ENCODE results near the gene ASCL2.

The ASCL2 gene

GRCh38 chr11:2307501-2308331 lies 37.3 kb upstream of the ASCL2 start:
- DNase-seq = no peak

GRCh38 chr11:2306877-2307500 lies 36.6 kb upstream of the ASCL2 start:
- DNase-seq = no peak

- peak; percentile 95 for DNase-seq
Observed at GRCh38 chr11:2306452-2306823, 36.0 kb upstream of the ASCL2 start.

- peak; percentile 65 for DNase-seq
Observed at GRCh38 chr11:2305788-2306451, 35.5 kb upstream of the ASCL2 start.

GRCh38 chr11:2305140-2305778 lies 34.9 kb upstream of the ASCL2 start:
- peak; percentile 65 for DNase-seq

GRCh38 chr11:2304506-2305139 lies 34.2 kb upstream of the ASCL2 start:
- DNase-seq = no peak

GRCh38 chr11:2303627-2304505 lies 33.5 kb upstream of the ASCL2 start:
- no peak for DNase-seq

GRCh38 chr11:2302896-2303626 lies 32.7 kb upstream of the ASCL2 start:
- DNase-seq = no peak

GRCh38 chr11:2302306-2302895 lies 32.0 kb upstream of the ASCL2 start:
- no peak for DNase-seq

GRCh38 chr11:2301631-2302305 lies 31.4 kb upstream of the ASCL2 start, which contains the start of the genes C11orf21 and TSPAN32:
Gene C11orf21 (minus strand): TSS chr11:2301918. CDS start chr11:2301808, 110 bp downstream.
Gene TSPAN32 (plus strand): TSS chr11:2302013. CDS start chr11:2302150, 137 bp downstream.
- no peak for DNase-seq

GRCh38 chr11:2300936-2301630 lies 30.7 kb upstream of the ASCL2 start:
- DNase-seq = no peak

- DNase-seq = no peak
Observed at GRCh38 chr11:2300290-2300935, 30.0 kb upstream of the ASCL2 start.

GRCh38 chr11:2299773-2300172 lies 29.4 kb upstream of the ASCL2 start:
- no peak for DNase-seq

- no peak for DNase-seq
Observed at GRCh38 chr11:2298795-2299761, 28.7 kb upstream of the ASCL2 start.

GRCh38 chr11:2298131-2298794 lies 27.9 kb upstream of the ASCL2 start:
- no peak for DNase-seq

GRCh38 chr11:2297623-2298030 lies 27.2 kb upstream of the ASCL2 start:
- DNase-seq = no peak
